Activated CD8-positive, alpha-beta memory T cell treated with anti-CD3 and anti-CD28 coated beads for 1 hour (primary cell): ENCODE results near the gene TBC1D5.
"Not testable (repeated sequence)": the region's sequence is repeated elsewhere in the genome, so short reads cannot be mapped to it uniquely, and the experiment has no call there.

Source experiments
- DNase-seq, 2 donors: peaks; one replicate each; pipeline ENCODE4 v3.0.0-alpha.2; 2020; ENCODE audit warnings: low read depth in 1 of 2; ENCODE audit errors: extremely low read depth in 1 of 2

The TBC1D5 gene

GRCh38 chr3:17714473-17714872 lies 28.0 kb downstream of the TBC1D5 start:
- DNase-seq = no peak

- DNase-seq = no peak
These were observed 33.1 kb downstream of the TBC1D5 start for GRCh38 chr3:17709236-17709810.

- no peak for DNase-seq
These were observed 34.5 kb downstream of the TBC1D5 start for GRCh38 chr3:17707813-17708543.

- not testable (repeated sequence) for DNase-seq
These were observed 36.4 kb downstream of the TBC1D5 start for GRCh38 chr3:17705991-17706390.

- DNase-seq = not testable (repeated sequence)
These were observed 42.6 kb downstream of the TBC1D5 start for GRCh38 chr3:17699815-17700214.

- DNase-seq = not testable (repeated sequence)
These were observed 46.8 kb downstream of the TBC1D5 start for GRCh38 chr3:17695665-17696064.

- not testable (repeated sequence) for DNase-seq
These were observed 48.8 kb downstream of the TBC1D5 start for GRCh38 chr3:17693670-17693999.

- DNase-seq = not testable (repeated sequence)
These were observed 49.4 kb downstream of the TBC1D5 start for GRCh38 chr3:17692846-17693669.

GRCh38 chr3:17687566-17687965 lies 54.9 kb downstream of the TBC1D5 start:
- no peak for DNase-seq

GRCh38 chr3:17686613-17687012 lies 55.8 kb downstream of the TBC1D5 start:
- no peak for DNase-seq

GRCh38 chr3:17683542-17684207 lies 58.8 kb downstream of the TBC1D5 start:
- DNase-seq = no peak

- DNase-seq = no peak
These were observed 61.9 kb downstream of the TBC1D5 start for GRCh38 chr3:17680530-17680929.

GRCh38 chr3:17678116-17678741 lies 64.2 kb downstream of the TBC1D5 start:
- DNase-seq = no peak

GRCh38 chr3:17674082-17674686 lies 68.2 kb downstream of the TBC1D5 start:
- no peak for DNase-seq

- no peak for DNase-seq
These were observed 69.9 kb downstream of the TBC1D5 start for GRCh38 chr3:17672506-17672905.

- no peak for DNase-seq
These were observed 71.7 kb downstream of the TBC1D5 start for GRCh38 chr3:17670749-17671148.

- DNase-seq = no peak
These were observed 77.5 kb downstream of the TBC1D5 start for GRCh38 chr3:17664923-17665322.

- DNase-seq = no peak
These were observed 86.2 kb downstream of the TBC1D5 start for GRCh38 chr3:17656264-17656663.

- no peak for DNase-seq
These were observed 86.7 kb downstream of the TBC1D5 start for GRCh38 chr3:17655743-17656142.

- not testable (repeated sequence) for DNase-seq
These were observed 92.7 kb downstream of the TBC1D5 start for GRCh38 chr3:17649748-17650147.
